NCI-H1092 treated with DMSO at 0.1 percent for 48 hours (cell line): ENCODE results near the gene OVCA2.

Source experiments
- DNase-seq: peaks from one replicate; lab custom pipeline; 2025; lab: John Stamatoyannopoulos, UW

Gene OVCA2

GRCh38 chr17:2034157-2034556, 7.7 kb upstream of the OVCA2 start:
- DNase-seq: no peak

- no peak for DNase-seq
These were observed 6.8 kb upstream of the OVCA2 start for GRCh38 chr17:2034806-2035540.

GRCh38 chr17:2035541-2036488, 6.0 kb upstream of the OVCA2 start:
- no peak for DNase-seq

GRCh38 chr17:2037155-2037554, 4.7 kb upstream of the OVCA2 start:
- no peak for DNase-seq

- no peak for DNase-seq
These were observed 1.5 kb upstream of the OVCA2 start for GRCh38 chr17:2040219-2040827.

- no peak for DNase-seq
These were observed 771 bp upstream of the OVCA2 start for GRCh38 chr17:2040942-2041560.

- DNase-seq: peak; percentile 29
These were observed 597 bp downstream of the OVCA2 start for GRCh38 chr17:2042390-2042847.

- DNase-seq: no peak
These were observed 1.1 kb downstream of the OVCA2 start for GRCh38 chr17:2042933-2043332.

- no peak for DNase-seq
These were observed 2.0 kb downstream of the OVCA2 start for GRCh38 chr17:2043785-2044184.

GRCh38 chr17:2044263-2044894, 2.6 kb downstream of the OVCA2 start:
- no peak for DNase-seq

- no peak for DNase-seq
These were observed 5.8 kb downstream of the OVCA2 start for GRCh38 chr17:2047590-2047989.

GRCh38 chr17:2048805-2049204, 7.0 kb downstream of the OVCA2 start:
- no peak for DNase-seq

- peak; percentile 41 for DNase-seq
These were observed 7.8 kb downstream of the OVCA2 start for GRCh38 chr17:2049333-2050299.

- peak; percentile 30 for DNase-seq
These were observed 8.7 kb downstream of the OVCA2 start for GRCh38 chr17:2050300-2051060.

- DNase-seq: no peak
These were observed 9.5 kb downstream of the OVCA2 start for GRCh38 chr17:2051061-2051932.

GRCh38 chr17:2051933-2052559, 10.2 kb downstream of the OVCA2 start:
- no peak for DNase-seq

GRCh38 chr17:2053380-2054261, 11.8 kb downstream of the OVCA2 start:
- DNase-seq: peak; percentile 32

GRCh38 chr17:2054262-2054511, 12.4 kb downstream of the OVCA2 start:
- DNase-seq: no peak
